CD4-positive, alpha-beta memory T cell (primary cell): ENCODE measurements around the gene EIF4E. TPM values are rescaled to one million over a fixed set of nuclear protein-coding genes. Genes with fewer than 3 reads are reported as not detected.
"Not testable (repeated sequence)": the region's sequence is repeated elsewhere in the genome, so short reads cannot be mapped to it uniquely, and the experiment has no call there.

Experiments used
- CTCF ChIA-PET: fragments of 350-600 bp; sonication (Branson Sonifier 250); formaldehyde crosslinking; loops from one replicate; lab custom pipeline; 2021; ENCODE audit warnings: inconsistent platforms; ENCODE audit not compliant: partially characterized antibody; lab: Charles Lee
- POLR2A ChIA-PET: fragments of 350-600 bp; sonication (Branson Sonifier 250); formaldehyde crosslinking; loops from one replicate; lab custom pipeline; 2021; ENCODE audit not compliant: partially characterized antibody; lab: Charles Lee
- DNase-seq, 5 donors: peaks; one replicate each; pipeline versions ENCODE4 v3.0.0 to v3.0.0-alpha.2; 2020 to 2022; ENCODE audit warnings: mixed read lengths in 1 of 5
- H3K27ac ChIP-seq: one replicate; pipeline ENCODE4 v1.7.0; 2013; ENCODE audit warnings: low read depth, low read length
- H3K27me3 ChIP-seq: 2 replicates; pipeline ENCODE4 v1.7.0; 2013; ENCODE audit warnings: mild to moderate bottlenecking, low read length, moderate library complexity; ENCODE audit not compliant: insufficient read depth
- H3K36me3 ChIP-seq: 2 replicates; pipeline ENCODE4 v1.7.0; 2013; ENCODE audit warnings: mild to moderate bottlenecking, low read length, moderate library complexity; ENCODE audit not compliant: insufficient read depth
- H3K4me1 ChIP-seq: 2 replicates; pipeline ENCODE4 v1.7.0; 2013; ENCODE audit warnings: mild to moderate bottlenecking, low read length, moderate library complexity; ENCODE audit not compliant: insufficient read depth
- H3K4me3 ChIP-seq, 2 donors: one replicate each; pipeline ENCODE4 v1.7.0; 2013; ENCODE audit warnings: low read length in 2 of 2, mild to moderate bottlenecking in 1 of 2
- H3K9me3 ChIP-seq, 2 donors: one replicate each; pipeline ENCODE4 v1.7.0; 2013; ENCODE audit warnings: low read length in 2 of 2, control low read depth in 1 of 2; ENCODE audit not compliant: control insufficient read depth in 1 of 2
- H3K27ac Mint-ChIP-seq, 7 donors: one replicate each; pipeline ENCODE4 v1.8.0; 2020 to 2021; ENCODE audit warnings: mixed read lengths in 7 of 7, mild to moderate bottlenecking in 6 of 7, inconsistent platforms in 3 of 7, moderate library complexity in 3 of 7
- H3K27me3 Mint-ChIP-seq, 2 donors: one replicate each; pipeline ENCODE4 v1.8.0; 2020 to 2021; ENCODE audit warnings: mixed read lengths in 2 of 2
- H3K36me3 Mint-ChIP-seq, 2 donors: one replicate each; pipeline ENCODE4 v1.8.0; 2020 to 2021; ENCODE audit warnings: mixed read lengths in 2 of 2, inconsistent platforms in 1 of 2, mild to moderate bottlenecking in 1 of 2
- H3K4me1 Mint-ChIP-seq, 4 donors: one replicate each; pipeline ENCODE4 v1.8.0; 2020 to 2021; ENCODE audit warnings: mixed read lengths in 4 of 4, mild to moderate bottlenecking in 1 of 4
- H3K4me3 Mint-ChIP-seq, 8 donors: one replicate each; pipeline ENCODE4 v1.8.0; 2020 to 2021; ENCODE audit warnings: mixed read lengths in 8 of 8, mild to moderate bottlenecking in 7 of 8, moderate library complexity in 6 of 8, inconsistent platforms in 3 of 8
- H3K9me3 Mint-ChIP-seq, 8 donors: one replicate each; pipeline ENCODE4 v1.8.0; 2020 to 2021; ENCODE audit warnings: mixed read lengths in 8 of 8, mild to moderate bottlenecking in 5 of 8, inconsistent platforms in 3 of 8, moderate library complexity in 1 of 8
- intact Hi-C: fragments of 100-400 bp; cut with micrococcal nuclease; formaldehyde crosslinking; loops from one replicate; pipeline ENCODE4 v1.15.1; 2023
- polyA plus RNA-seq, 2 donors: library from polyadenylated mRNA; unstranded; fragments of 300-500 nt; fragmentation: Illumina TruSeq; gene quantifications; one replicate each; pipeline ENCODE4 v1.2.3, GENCODE V29; 2021
- total RNA-seq, 2 experiments: library from RNA; stranded (reverse); gene quantifications; one replicate each; pipeline ENCODE4 v1.2.3, GENCODE V29; 2021

EIF4E gene
- total and polyA plus RNA-seq, 4 experiments from 2014 or later = 58.2 to 93.3 (median 66.7) TPM

- POLR2A ChIA-PET = interaction anchor here (1.3 kb wide), 1 partner anchor 9 kb away, joined by 5 read pairs; the partner anchor contains the start of gene EIF4E
Measured at GRCh38 chr4:98919996-98920395, 8.9 kb downstream of the EIF4E start.

GRCh38 chr4:98910728-98911127 lies 18.2 kb downstream of the EIF4E start:
- H3K4me1 ChIP-seq = peaks cover 56% of the 10 kb centered on the region
- Mint-ChIP-seq H3K4me3 (peak overlapping the region in 1 of 8 donors; percentile 17), H3K4me1 (peaks cover 38 to 67% (median 50%) of the 10 kb centered on the region in 4 donors), H3K27ac (peak overlapping the region in 1 of 7 donors; percentile 41)
- CTCF ChIA-PET = interaction anchor here (0.6 to 1.2 kb wide), 5 partner anchors 8 to 1071 kb away, joined by 3 read pairs; no protein-coding TSS in a partner anchor
- H3K9me3 ChIP-seq, H3K27me3 Mint-ChIP-seq, H3K36me3 Mint-ChIP-seq, H3K9me3 Mint-ChIP-seq, intact Hi-C loops, POLR2A ChIA-PET, H3K36me3 ChIP-seq, DNase-seq, H3K27ac ChIP-seq, H3K4me3 ChIP-seq, H3K27me3 ChIP-seq: not testable (repeated sequence)

More at GRCh38 chr4:98919996-98920395, 8.9 kb downstream of the EIF4E start:
- H3K4me3 ChIP-seq = no peak overlapping the region
- Mint-ChIP-seq H3K4me1 (peaks cover 21 to 45% (median 31%) of the 10 kb centered on the region in 4 donors), H3K27ac (no peak overlapping the region), H3K27me3 (no peaks in the 10 kb centered on the region), H3K4me3 (no peak overlapping the region), H3K9me3 (no peaks in the 10 kb centered on the region), H3K36me3 (peaks cover 5 to 8% of the 10 kb centered on the region in 2 donors)
- DNase-seq = no peak
- H3K9me3 ChIP-seq = no peaks in the 10 kb centered on the region
- H3K4me1 ChIP-seq = peaks cover 29% of the 10 kb centered on the region
- H3K36me3 ChIP-seq = no peaks in the 10 kb centered on the region
- no peaks in the 10 kb centered on the region for H3K27me3 ChIP-seq
- CTCF ChIA-PET = interaction anchor here (2.4 kb wide), 1 partner anchor 75 kb away, joined by 7 read pairs; the partner anchor contains the start of gene METAP1
- intact Hi-C loops = no loop called here
- no peak overlapping the region for H3K27ac ChIP-seq

- H3K4me1 ChIP-seq = peaks cover 59% of the 10 kb centered on the region
- no peaks in the 10 kb centered on the region for H3K36me3 ChIP-seq
- no peaks in the 10 kb centered on the region for H3K27me3 ChIP-seq
- H3K9me3 Mint-ChIP-seq = no peaks in the 10 kb centered on the region
- intact Hi-C loops = no loop called here
- no peak for DNase-seq
- H3K4me1 Mint-ChIP-seq = peaks cover 43 to 70% (median 54%) of the 10 kb centered on the region in 4 donors
- no peaks in the 10 kb centered on the region for H3K27me3 Mint-ChIP-seq
- H3K36me3 Mint-ChIP-seq = peaks cover 0 to 9% of the 10 kb centered on the region in 2 donors
- CTCF ChIA-PET = interaction anchor here (0.9 to 1.2 kb wide), 3 partner anchors 9 to 146 kb away, joined by 3 read pairs; no protein-coding TSS in a partner anchor
- no peaks in the 10 kb centered on the region for H3K9me3 ChIP-seq
- no peak overlapping the region for H3K27ac ChIP-seq
- peak overlapping the region in 3 of 7 donors; percentile 22 to 74 (median 48) for H3K27ac Mint-ChIP-seq
- POLR2A ChIA-PET = no interaction called here
- H3K4me3 ChIP-seq = no peak overlapping the region
- H3K4me3 Mint-ChIP-seq = peak overlapping the region in 5 of 8 donors; percentile 1 to 63 (median 35)
Measured at GRCh38 chr4:98909646-98910401, 19.1 kb downstream of the EIF4E start.

DNA sequence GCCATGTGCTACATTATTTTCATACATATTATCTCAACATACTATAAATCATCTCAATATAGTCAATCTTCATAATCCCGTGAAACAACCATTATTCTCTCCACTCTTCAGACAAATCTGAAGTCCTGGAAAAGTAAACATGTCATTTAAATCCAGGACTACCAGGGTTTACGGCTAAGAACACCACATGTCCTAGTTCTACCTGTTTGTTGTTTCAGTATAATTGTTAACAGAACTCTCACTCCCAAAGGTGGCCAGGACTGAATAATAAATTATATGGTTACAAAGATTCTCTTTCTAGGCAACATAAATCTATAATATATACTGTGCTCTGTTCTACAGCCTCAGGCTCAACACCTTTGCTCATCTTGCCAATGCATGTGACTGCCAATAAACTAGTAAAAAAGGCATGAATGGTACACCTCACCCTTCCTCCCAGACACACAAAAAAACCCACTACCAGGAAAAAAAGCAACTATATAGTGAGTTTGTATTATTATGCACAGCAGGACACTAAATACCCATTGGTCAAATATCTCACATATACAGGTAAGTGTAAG lies 20.1 kb downstream of the EIF4E start:
- H3K4me1 Mint-ChIP-seq = peaks cover 38 to 71% (median 51%) of the 10 kb centered on the region in 4 donors
- POLR2A ChIA-PET = no interaction called here
- H3K27ac Mint-ChIP-seq = peak overlapping the region in 1 of 7 donors; percentile 28
- no peak for DNase-seq
- intact Hi-C loops = no loop called here
- CTCF ChIA-PET = no interaction called here
- peaks cover 0 to 9% of the 10 kb centered on the region in 2 donors for H3K36me3 Mint-ChIP-seq
- H3K4me3 ChIP-seq = no peak overlapping the region
- no peaks in the 10 kb centered on the region for H3K9me3 Mint-ChIP-seq
- no peak overlapping the region for H3K27ac ChIP-seq
- H3K27me3 ChIP-seq = no peaks in the 10 kb centered on the region
- no peaks in the 10 kb centered on the region for H3K9me3 ChIP-seq
- H3K36me3 ChIP-seq = no peaks in the 10 kb centered on the region
- H3K4me1 ChIP-seq = peaks cover 60% of the 10 kb centered on the region
- H3K27me3 Mint-ChIP-seq = no peaks in the 10 kb centered on the region
- H3K4me3 Mint-ChIP-seq = peak overlapping the region in 1 of 8 donors; percentile 9

- H3K4me3 Mint-ChIP-seq = no peak overlapping the region
- Histone ChIP-seq H3K27me3 (no peaks in the 10 kb centered on the region), H3K4me1 (peaks cover 65% of the 10 kb centered on the region), H3K27ac (no peak overlapping the region), H3K36me3 (no peaks in the 10 kb centered on the region), H3K4me3 (no peak overlapping the region), H3K9me3 (no peaks in the 10 kb centered on the region)
- no peaks in the 10 kb centered on the region for H3K9me3 Mint-ChIP-seq
- ChIA-PET POLR2A (interaction anchor here (0.5 kb wide), 1 partner anchor 39 kb away, joined by 3 read pairs; no protein-coding TSS in a partner anchor), CTCF (no interaction called here)
- no peak for DNase-seq
- H3K27ac Mint-ChIP-seq = peak overlapping the region in 2 of 7 donors; percentile 33 to 74
- intact Hi-C loops = no loop called here
- no peaks in the 10 kb centered on the region for H3K27me3 Mint-ChIP-seq
- peaks cover 38 to 72% (median 52%) of the 10 kb centered on the region in 4 donors for H3K4me1 Mint-ChIP-seq
- H3K36me3 Mint-ChIP-seq = peaks cover 0 to 9% of the 10 kb centered on the region in 2 donors
Measured at GRCh38 chr4:98908182-98908581, 20.8 kb downstream of the EIF4E start.

DNA sequence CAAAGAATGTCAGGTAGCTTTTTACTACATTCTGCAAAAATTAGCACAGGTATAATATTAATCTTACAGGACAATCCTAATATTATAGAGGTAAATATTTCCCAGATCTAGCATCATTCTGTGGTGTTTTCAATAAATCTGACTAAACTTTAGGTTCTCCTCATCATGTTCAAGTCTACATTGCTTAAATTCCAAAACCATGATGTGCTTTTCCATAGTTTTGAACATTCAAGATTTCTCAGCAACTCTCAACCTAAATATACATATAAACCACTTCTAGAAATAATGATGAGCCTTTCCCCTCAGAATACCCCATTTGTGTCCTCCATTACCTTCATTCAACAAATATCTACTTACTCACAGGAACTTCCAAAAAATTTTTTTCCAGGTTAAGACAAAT lies 23.1 kb downstream of the EIF4E start:
- Mint-ChIP-seq H3K27ac (peak overlapping the region in 1 of 7 donors; percentile 31), H3K4me1 (peaks cover 49 to 80% (median 62%) of the 10 kb centered on the region in 4 donors)
- POLR2A ChIA-PET = no interaction called here

GRCh38 chr4:98905297-98905696 lies 23.6 kb downstream of the EIF4E start:
- Mint-ChIP-seq H3K27me3 (no peaks in the 10 kb centered on the region), H3K4me1 (peaks cover 49 to 81% (median 64%) of the 10 kb centered on the region in 4 donors), H3K27ac (peak overlapping the region in 4 of 7 donors; percentile 16 to 74 (median 35)), H3K4me3 (peak overlapping the region in 2 of 8 donors; percentile 4 to 13), H3K36me3 (peaks cover 23% of the 10 kb centered on the region in 2 donors), H3K9me3 (no peaks in the 10 kb centered on the region)
- no peak overlapping the region for H3K27ac ChIP-seq
- ChIA-PET CTCF (interaction anchor here (0.9 to 1.1 kb wide), 3 partner anchors 23 to 438 kb away, joined by 3 to 4 read pairs (median 3); no protein-coding TSS in a partner anchor), POLR2A (no interaction called here)
- peaks cover 54% of the 10 kb centered on the region for H3K4me1 ChIP-seq
- no peak overlapping the region for H3K4me3 ChIP-seq
- no peak for DNase-seq
- H3K36me3 ChIP-seq = peaks cover 7% of the 10 kb centered on the region
- intact Hi-C loops = no loop called here
- H3K9me3 ChIP-seq = no peaks in the 10 kb centered on the region
- H3K27me3 ChIP-seq = no peaks in the 10 kb centered on the region

More for the DNA sequence above, 23.1 kb downstream of the EIF4E start:
- Histone ChIP-seq H3K9me3 (no peaks in the 10 kb centered on the region), H3K36me3 (peaks cover 3% of the 10 kb centered on the region), H3K4me1 (peaks cover 59% of the 10 kb centered on the region), H3K27me3 (no peaks in the 10 kb centered on the region), H3K27ac (no peak overlapping the region), H3K4me3 (no peak overlapping the region)
- Mint-ChIP-seq H3K9me3 (no peaks in the 10 kb centered on the region), H3K27me3 (no peaks in the 10 kb centered on the region), H3K36me3 (peaks cover 18% of the 10 kb centered on the region in 2 donors), H3K4me3 (peak overlapping the region in 1 of 8 donors; percentile 45)
- CTCF ChIA-PET = interaction anchor here (0.9 to 1.1 kb wide), 3 partner anchors 22 to 438 kb away, joined by 3 to 4 read pairs (median 3); no protein-coding TSS in a partner anchor
- intact Hi-C loops = no loop called here
- DNase-seq = no peak
